Suprapubic skin (tissue), 4 donors: ENCODE measurements around the gene TRIM68.

Source experiments
- CTCF ChIP-seq, 2 donors: fragments of 200-600 bp in 1 of 2; fragments of 450-650 bp in 1 of 2; sonication (generic) in 1 of 2; IDR thresholded peaks; one replicate each; pipeline ENCODE4 v1.5.1; 2016 to 2019; ENCODE audit warnings: antibody characterized with exemption in 2 of 2, mild to moderate bottlenecking in 1 of 2, moderate library complexity in 1 of 2
- EP300 ChIP-seq: sonication (generic); formaldehyde crosslinking; IDR thresholded peaks from one replicate; pipeline ENCODE4 v1.6.1; 2017; ENCODE audit warnings: antibody characterized with exemption
- POLR2A ChIP-seq, 2 donors: fragments of 450-650 bp; IDR thresholded peaks; one replicate each; pipeline ENCODE4 v1.6.1; 2017; ENCODE audit warnings: antibody characterized with exemption in 2 of 2, mild to moderate bottlenecking in 2 of 2, moderate library complexity in 2 of 2
- POLR2AphosphoS5 ChIP-seq, 3 donors: sonication (generic); formaldehyde crosslinking; IDR thresholded peaks; one replicate each; pipeline ENCODE4 v1.6.1; 2017; ENCODE audit warnings: antibody characterized with exemption in 3 of 3

GRCh38 chr11:4643682-4644081, 35.7 kb upstream of the TRIM68 start, which contains the start of gene OR51E1:
- TF ChIP-seq CTCF (IDR thresholded peaks at IDR 0.05): no peak
- TF ChIP-seq POLR2A (IDR thresholded peaks at IDR 0.05): no peak
- no peak for TF ChIP-seq POLR2AphosphoS5 (IDR thresholded peaks at IDR 0.05)
- TF ChIP-seq EP300: no peak
